GM13977 (cell line): Measurements from ENCODE around the gene FMO2.

Source experiments
- DNase-seq: peaks from one replicate; pipeline ENCODE4 v3.0.0; 2012; ENCODE audit warnings: low spot score
- in situ Hi-C: fragments of 300-500 bp; cut with MboI; formaldehyde crosslinking; loops from one replicate; pipeline ENCODE4 v1.12.0; 2022; ENCODE audit warnings: low sequenced_read_pairs, low pct_unique_long_range_greater_than_20kb, mixed read lengths, inconsistent platforms; ENCODE audit not compliant: unreplicated experiment
- TF ChIP-seq, protein P1 (sequence below): IDR thresholded peaks from 2 replicates; pipeline ENCODE4 v1.5.1; 2012; ENCODE audit warnings: mild to moderate bottlenecking, control low read depth; ENCODE audit not compliant: insufficient read depth; ENCODE audit errors: extremely low read depth, missing control alignments

FMO2 gene

DNA sequence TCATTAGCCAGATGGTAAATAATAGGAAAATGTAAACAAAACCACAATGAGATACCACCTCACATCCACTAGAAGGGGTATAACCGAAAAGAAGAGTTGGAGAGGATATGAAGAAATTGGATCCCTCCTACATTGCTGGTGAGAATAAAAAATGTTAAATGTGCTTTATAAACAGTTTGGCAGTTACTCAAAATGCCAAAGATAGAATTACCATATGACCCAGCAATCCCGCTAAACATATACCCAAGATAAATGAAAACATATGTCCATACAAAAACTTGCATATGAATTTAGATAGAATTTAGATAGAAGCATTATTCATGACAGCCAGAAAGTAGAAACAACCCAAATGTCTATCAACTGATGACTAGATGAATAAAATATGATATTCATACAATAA is 4.4 kb upstream of the FMO2 start:
- in situ Hi-C loops = no loop called here
- no peak for DNase-seq
- TF ChIP-seq, protein P1, sequence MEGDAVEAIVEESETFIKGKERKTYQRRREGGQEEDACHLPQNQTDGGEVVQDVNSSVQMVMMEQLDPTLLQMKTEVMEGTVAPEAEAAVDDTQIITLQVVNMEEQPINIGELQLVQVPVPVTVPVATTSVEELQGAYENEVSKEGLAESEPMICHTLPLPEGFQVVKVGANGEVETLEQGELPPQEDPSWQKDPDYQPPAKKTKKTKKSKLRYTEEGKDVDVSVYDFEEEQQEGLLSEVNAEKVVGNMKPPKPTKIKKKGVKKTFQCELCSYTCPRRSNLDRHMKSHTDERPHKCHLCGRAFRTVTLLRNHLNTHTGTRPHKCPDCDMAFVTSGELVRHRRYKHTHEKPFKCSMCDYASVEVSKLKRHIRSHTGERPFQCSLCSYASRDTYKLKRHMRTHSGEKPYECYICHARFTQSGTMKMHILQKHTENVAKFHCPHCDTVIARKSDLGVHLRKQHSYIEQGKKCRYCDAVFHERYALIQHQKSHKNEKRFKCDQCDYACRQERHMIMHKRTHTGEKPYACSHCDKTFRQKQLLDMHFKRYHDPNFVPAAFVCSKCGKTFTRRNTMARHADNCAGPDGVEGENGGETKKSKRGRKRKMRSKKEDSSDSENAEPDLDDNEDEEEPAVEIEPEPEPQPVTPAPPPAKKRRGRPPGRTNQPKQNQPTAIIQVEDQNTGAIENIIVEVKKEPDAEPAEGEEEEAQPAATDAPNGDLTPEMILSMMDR = no peak

DNA sequence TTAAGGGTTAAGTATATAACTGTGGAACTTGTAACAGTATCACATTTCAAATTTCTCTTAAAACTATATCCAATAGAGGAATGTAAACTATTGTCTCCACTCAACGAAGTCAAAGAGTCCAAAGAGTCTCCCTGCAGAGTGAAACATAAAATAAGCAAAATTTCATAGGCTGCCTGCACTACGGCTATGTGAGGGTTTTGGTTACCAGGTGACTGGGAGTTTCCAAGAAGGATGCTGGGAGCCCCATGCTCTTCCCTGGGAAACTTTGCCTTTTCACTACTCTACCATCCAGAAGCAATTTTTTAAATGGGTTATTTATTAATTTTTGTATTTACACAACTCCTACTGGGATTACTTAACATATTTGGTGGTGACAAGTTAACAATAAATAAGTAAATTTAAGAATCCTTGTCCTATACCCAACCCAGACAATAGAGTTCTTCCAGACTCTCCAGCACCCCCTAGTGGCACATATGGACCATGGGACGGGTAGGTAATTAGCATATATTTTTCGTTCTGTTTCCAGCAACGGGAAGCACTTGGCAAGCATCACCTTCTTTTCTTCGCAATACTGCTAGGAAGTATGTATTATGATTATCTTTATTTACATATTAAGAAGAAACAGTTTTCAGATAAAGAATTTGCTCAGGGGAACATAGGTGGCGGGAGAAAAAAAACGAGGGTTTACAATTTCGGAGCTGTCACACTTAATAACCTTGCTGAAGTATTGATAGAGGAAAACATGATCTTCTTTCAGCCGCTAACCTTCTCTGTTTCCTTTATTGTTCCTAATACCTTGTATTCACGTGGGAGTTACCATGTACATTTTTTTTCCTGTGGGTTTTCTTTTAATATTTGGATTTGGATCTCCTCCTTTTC is 3.5 kb downstream of the FMO2 start:
- in situ Hi-C loops = no loop called here
- TF ChIP-seq, protein P1 = peak; percentile 73
- peak; percentile 46 for DNase-seq

DNA sequence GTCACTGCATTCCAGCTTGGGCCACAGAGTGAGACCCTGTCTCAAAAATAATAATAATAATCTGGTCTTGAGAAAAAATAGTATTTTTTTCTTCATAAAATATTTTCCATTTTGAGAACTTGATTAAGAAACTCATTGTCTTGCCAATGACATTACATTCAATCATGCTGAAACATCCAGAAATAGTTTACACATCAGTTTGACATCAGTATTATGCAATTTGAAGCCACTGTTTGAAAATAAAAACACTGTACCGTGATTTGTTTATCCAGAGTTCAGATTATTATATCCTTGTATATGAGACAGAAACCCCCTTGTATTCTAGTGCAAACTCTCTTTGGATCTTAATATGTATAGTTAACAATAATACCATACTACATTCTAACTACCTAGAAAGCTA is 6.9 kb downstream of the FMO2 start:
- TF ChIP-seq, protein P1 = no peak
- in situ Hi-C loops = no loop called here

DNA sequence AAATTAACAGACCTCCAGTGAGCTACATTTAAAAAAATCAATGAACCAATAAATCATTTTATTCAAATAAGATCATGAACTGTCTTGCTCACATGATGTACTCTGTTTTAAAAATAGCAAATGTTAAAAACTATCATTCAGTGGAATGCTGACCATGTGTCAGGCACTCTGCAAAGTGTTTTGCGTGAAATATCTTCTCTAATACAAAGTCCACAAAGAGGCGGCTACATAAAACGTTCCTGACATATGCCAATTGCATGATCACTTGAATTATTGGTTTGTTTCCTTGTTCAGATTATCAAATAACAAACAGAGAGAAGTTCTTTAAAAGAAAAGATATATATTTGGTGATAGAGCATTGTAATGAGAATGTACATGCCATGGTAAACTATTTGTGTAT is 10.7 kb downstream of the FMO2 start:
- DNase-seq = no peak
- TF ChIP-seq, protein P1 = no peak
- in situ Hi-C loops = no loop called here

More for the DNA sequence above, 6.9 kb downstream of the FMO2 start:
- DNase-seq = no peak

DNA sequence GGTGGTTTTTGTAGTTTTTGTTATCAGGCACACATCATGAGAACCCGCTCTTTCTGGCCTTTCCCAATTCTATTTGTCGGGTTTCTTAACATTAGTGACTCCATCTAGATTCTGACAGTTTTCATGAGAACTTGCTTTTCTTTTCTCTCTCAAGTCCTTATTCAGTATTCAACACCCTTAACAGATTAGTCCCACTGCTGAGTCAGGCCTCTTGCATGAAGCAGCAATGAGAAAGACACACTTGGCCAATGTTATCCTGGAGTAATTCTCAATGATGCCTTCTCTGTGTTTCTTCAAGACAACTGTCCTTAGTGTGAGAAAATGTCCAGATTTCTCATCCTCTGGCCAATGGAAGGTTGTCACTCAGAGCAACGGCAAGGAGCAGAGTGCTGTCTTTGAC is 11.3 kb downstream of the FMO2 start:
- in situ Hi-C loops = no loop called here
- no peak for DNase-seq
- TF ChIP-seq, protein P1 = no peak

DNA sequence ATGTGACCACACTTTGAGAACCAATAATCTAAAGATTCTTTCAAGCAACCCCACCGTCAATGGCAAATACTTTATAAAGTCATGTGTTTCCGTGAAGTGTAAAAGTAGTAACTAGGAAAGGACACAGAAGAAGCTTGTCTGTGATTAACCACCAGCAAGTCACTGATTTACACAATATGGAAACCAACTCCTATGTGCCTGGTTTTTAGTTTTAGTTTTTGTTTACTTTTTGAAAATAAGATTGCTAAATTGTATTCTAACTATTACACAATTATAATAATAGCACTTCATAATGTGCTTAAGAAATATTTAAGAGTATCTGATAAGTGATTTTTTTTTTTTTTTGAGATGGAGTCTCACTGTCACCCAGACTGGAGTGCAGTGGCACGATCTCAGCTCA is 13.0 kb downstream of the FMO2 start:
- DNase-seq = no peak
- TF ChIP-seq, protein P1 = no peak
- in situ Hi-C loops = no loop called here
